Keratinocyte (primary cell): ENCODE data around the gene XIAP.
"Not testable (repeated sequence)": the region's sequence is repeated elsewhere in the genome, so short reads cannot be mapped to it uniquely, and the experiment has no call there.

Experiments
- CTCF ChIP-seq, 3 experiments: IDR thresholded peaks in 1 of 3; conservative IDR thresholded peaks in 1 of 3; optimal IDR thresholded peaks in 1 of 3; 2 replicates in 2 of 3; 3 replicates in 1 of 3; pipeline versions ENCODE3 to v1.5.1; 2011; ENCODE audit warnings: low read length in 3 of 3, mild to moderate bottlenecking in 3 of 3, moderate library complexity in 2 of 3, control low read depth in 1 of 3, inconsistent platforms in 1 of 3; ENCODE audit not compliant: insufficient read depth in 2 of 3; ENCODE audit errors: extremely low read depth in 1 of 3
- EZH2 ChIP-seq: IDR thresholded peaks from one replicate; pipeline ENCODE4 v1.6.1; 2012; ENCODE audit warnings: inconsistent platforms, mild to moderate bottlenecking, low read length, moderate library complexity

DNA sequence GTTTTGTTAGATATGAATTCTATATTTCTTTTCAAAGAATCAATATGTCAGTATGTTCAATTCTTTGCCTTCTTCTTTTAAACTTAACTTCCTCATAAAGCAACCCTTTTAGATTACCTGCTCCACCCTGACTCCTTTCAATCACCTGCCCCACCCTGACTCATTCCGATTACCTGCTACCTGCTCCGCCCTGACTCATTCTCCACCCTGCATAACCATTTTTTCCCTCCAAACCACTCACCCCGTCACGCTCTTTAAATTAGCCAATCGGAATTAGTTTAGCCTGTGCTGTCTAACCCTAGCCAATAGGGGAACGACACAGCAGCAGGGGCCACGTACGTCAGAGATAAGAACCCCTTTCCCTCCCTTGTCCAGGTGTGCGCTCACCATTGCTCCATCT, 9.9 kb upstream of the XIAP start:
- TF ChIP-seq EZH2; CTCF (optimal IDR thresholded peaks at IDR 0.05 in 1 of 3, IDR thresholded peaks at IDR 0.05 in 1 of 3, conservative IDR thresholded peaks at IDR 0.05 in 1 of 3; ENCODE audit: extremely low read depth in 1 of 3, insufficient read depth in 2 of 3, low read length in 3 of 3): not testable (repeated sequence)
